H1 (cell line): Measurements from ENCODE around the gene OR6V1. TPM values are rescaled to one million over a fixed set of nuclear protein-coding genes. Genes with fewer than 3 reads are reported as not detected.

Experiments used
- CTCF ChIA-PET: fragments of 300-600 bp; sonication (Branson Sonifier 250); formaldehyde crosslinking; loops from one replicate; lab custom pipeline; 2021; ENCODE audit not compliant: partially characterized antibody; lab: Charles Lee
- POLR2A ChIA-PET: fragments of 300-600 bp; sonication (Branson Sonifier 250); formaldehyde crosslinking; loops from one replicate; lab custom pipeline; 2021; ENCODE audit warnings: inconsistent platforms; ENCODE audit not compliant: partially characterized antibody; lab: Charles Lee
- DNase-seq, 2 experiments: peaks; one replicate each; pipeline versions ENCODE4 v3.0.0 to v3.0.0-alpha.2; 2010 to 2022; ENCODE audit warnings: low spot score in 2 of 2, low read depth in 1 of 2, mixed read lengths in 1 of 2
- FAIRE-seq: peaks from 2 replicates; lab custom pipeline; 2011; peaks lifted over from hg19 to GRCh38; lab: Jason Lieb, UNC
- H2AFZ ChIP-seq: 2 replicates; pipeline ENCODE4 v1.8.1; 2012; ENCODE audit warnings: low read length, inconsistent platforms
- H2AK5ac ChIP-seq: 2 replicates; pipeline ENCODE4 v1.6.1; 2013; ENCODE audit warnings: low read depth, low read length
- H2BK120ac ChIP-seq: replicated peaks from 2 replicates; pipeline ENCODE3; 2013; ENCODE audit warnings: low read depth, low read length, inconsistent platforms
- H2BK12ac ChIP-seq: 2 replicates; pipeline ENCODE4 v1.6.1; 2013; ENCODE audit warnings: low read depth, low read length
- H2BK15ac ChIP-seq: 2 replicates; pipeline ENCODE4 v1.6.1; 2013; ENCODE audit warnings: low read length
- H2BK20ac ChIP-seq: 2 replicates; pipeline ENCODE4 v1.6.1; 2013; ENCODE audit warnings: low read length
- H2BK5ac ChIP-seq: 2 replicates; pipeline ENCODE4 v1.6.1; 2013; ENCODE audit warnings: low read depth, low read length
- H3K14ac ChIP-seq: 2 replicates; pipeline ENCODE4 v1.6.1; 2013; ENCODE audit warnings: inconsistent platforms; ENCODE audit not compliant: insufficient read length
- H3K18ac ChIP-seq: 2 replicates; pipeline ENCODE4 v1.6.1; 2013; ENCODE audit warnings: low read length; ENCODE audit errors: extremely low read depth
- H3K23ac ChIP-seq: 2 replicates; pipeline ENCODE4 v1.6.1; 2013; ENCODE audit warnings: inconsistent platforms; ENCODE audit not compliant: insufficient read length
- H3K23me2 ChIP-seq: 2 replicates; pipeline ENCODE4 v1.6.1; 2013; ENCODE audit warnings: low read depth, low read length
- H3K27ac ChIP-seq: 2 replicates; pipeline ENCODE4 v1.6.1; 2011; ENCODE audit warnings: low read depth, low read length, inconsistent platforms
- H3K27me3 ChIP-seq, 4 experiments: replicated peaks in 1 of 4; 1 replicate in 1 of 4; 2 replicates in 3 of 4; pipeline versions ENCODE4 v1.6.1 to v1.8.1; 2011 to 2013; ENCODE audit warnings: low read length in 3 of 4, mild to moderate bottlenecking in 3 of 4, inconsistent platforms in 2 of 4, mixed read lengths in 2 of 4, moderate library complexity in 1 of 4; ENCODE audit not compliant: control insufficient read depth in 3 of 4, insufficient read depth in 3 of 4; ENCODE audit errors: extremely low read depth in 1 of 4
- H3K36me3 ChIP-seq, 4 experiments: 2 replicates each; pipeline versions ENCODE4 v1.6.1 to v1.8.1; 2011 to 2013; ENCODE audit warnings: mild to moderate bottlenecking in 4 of 4, low read length in 3 of 4, moderate library complexity in 2 of 4, control low read depth in 1 of 4, inconsistent platforms in 1 of 4; ENCODE audit not compliant: insufficient read depth in 4 of 4, control insufficient read depth in 2 of 4
- H3K4ac ChIP-seq: replicated peaks from 2 replicates; pipeline ENCODE3; 2013; ENCODE audit warnings: low read length, low read depth, mixed read lengths, inconsistent platforms; ENCODE audit not compliant: insufficient read length
- H3K4me1 ChIP-seq, 4 experiments: replicated peaks in 1 of 4; 1 replicate in 1 of 4; 2 replicates in 3 of 4; pipeline versions ENCODE4 v1.6.1 to v1.8.1; 2011 to 2013; ENCODE audit warnings: low read length in 3 of 4, inconsistent platforms in 2 of 4, mixed read lengths in 1 of 4; ENCODE audit not compliant: insufficient read depth in 4 of 4, control insufficient read depth in 3 of 4
- H3K4me2 ChIP-seq, 2 experiments: 2 replicates each; pipeline versions ENCODE4 v1.6.1 to v1.8.1; 2011 to 2013; ENCODE audit warnings: low read depth in 2 of 2, low read length in 2 of 2, control low read depth in 1 of 2, inconsistent platforms in 1 of 2, mild to moderate bottlenecking in 1 of 2; ENCODE audit not compliant: insufficient read depth in 1 of 2
- H3K4me3 ChIP-seq, 4 experiments: fragments of 200-600, 300-600 bp in 1 of 4; sonication (generic), shearing (Covaris generic), sonication (Bioruptor Twin) in 1 of 4; 2 replicates each; pipeline versions ENCODE4 v1.5.1 to v1.8.1; 2011 to 2016; ENCODE audit warnings: low read length in 4 of 4, low read depth in 3 of 4, control low read depth in 2 of 4, inconsistent platforms in 2 of 4, mild to moderate bottlenecking in 2 of 4, mixed read lengths in 1 of 4, moderate library complexity in 1 of 4; ENCODE audit not compliant: insufficient read depth in 2 of 4; ENCODE audit errors: extremely low read depth in 1 of 4
- H3K56ac ChIP-seq: replicated peaks from 2 replicates; pipeline ENCODE3; 2013; ENCODE audit warnings: low read depth, mild to moderate bottlenecking, mixed read lengths, low read length, inconsistent platforms; ENCODE audit not compliant: insufficient read length
- H3K79me1 ChIP-seq: 2 replicates; pipeline ENCODE4 v1.6.1; 2013; ENCODE audit warnings: low read depth, low read length, control low read depth
- H3K79me2 ChIP-seq, 2 experiments: 2 replicates each; pipeline versions ENCODE4 v1.6.1 to v1.8.1; 2012 to 2013; ENCODE audit warnings: low read length in 2 of 2, mild to moderate bottlenecking in 2 of 2, inconsistent platforms in 1 of 2; ENCODE audit not compliant: insufficient read depth in 2 of 2, control insufficient read depth in 1 of 2
- H3K9ac ChIP-seq, 4 experiments: replicated peaks in 1 of 4; 1 replicate in 1 of 4; 2 replicates in 3 of 4; pipeline versions ENCODE4 v1.6.1 to v1.8.1; 2011 to 2013; ENCODE audit warnings: low read depth in 3 of 4, low read length in 3 of 4, control low read depth in 2 of 4, mild to moderate bottlenecking in 2 of 4, moderate library complexity in 2 of 4, inconsistent platforms in 1 of 4; ENCODE audit errors: extremely low read depth in 1 of 4
- H3K9me3 ChIP-seq, 2 experiments: 2 replicates each; pipeline versions ENCODE4 v1.6.1 to v1.8.1; 2012 to 2013; ENCODE audit warnings: mild to moderate bottlenecking in 2 of 2, moderate library complexity in 2 of 2, control low read depth in 1 of 2, inconsistent platforms in 1 of 2, low read depth in 1 of 2, low read length in 1 of 2, mixed read lengths in 1 of 2; ENCODE audit not compliant: insufficient read depth in 2 of 2
- H4K20me1 ChIP-seq, 2 experiments: replicated peaks in 1 of 2; 2 replicates each; pipeline versions ENCODE3 to v1.8.1; 2011 to 2013; ENCODE audit warnings: inconsistent platforms in 2 of 2, low read length in 2 of 2, mild to moderate bottlenecking in 1 of 2; ENCODE audit not compliant: insufficient read depth in 2 of 2, control insufficient read depth in 1 of 2
- H4K5ac ChIP-seq: 2 replicates; pipeline ENCODE4 v1.6.1; 2013; ENCODE audit warnings: low read length, low read depth, mixed read lengths, inconsistent platforms; ENCODE audit not compliant: insufficient read length
- H4K8ac ChIP-seq: 2 replicates; pipeline ENCODE4 v1.8.0; 2013; ENCODE audit warnings: mild to moderate bottlenecking, moderate library complexity, low read length, inconsistent platforms; ENCODE audit not compliant: insufficient read depth; ENCODE audit errors: extremely low read depth
- H4K91ac ChIP-seq: replicated peaks from 2 replicates; pipeline ENCODE3; 2013; ENCODE audit warnings: low read length, mixed read lengths, inconsistent platforms; ENCODE audit not compliant: insufficient read length
- BRCA1 ChIP-seq: IDR thresholded peaks from 2 replicates; pipeline ENCODE4 v1.6.1; 2012; ENCODE audit warnings: low read depth, low read length, improper control_type of control experiment
- CHD1 ChIP-seq: IDR thresholded peaks from 2 replicates; pipeline ENCODE4 v1.6.1; 2012; ENCODE audit warnings: low read depth, low read length, improper control_type of control experiment
- CTBP2 ChIP-seq: IDR thresholded peaks from 2 replicates; pipeline ENCODE4 v1.7.0; 2011; ENCODE audit warnings: borderline replicate concordance, mild to moderate bottlenecking, moderate library complexity, mixed read lengths, low read length; ENCODE audit not compliant: insufficient read depth, insufficient read length
- HDAC2 ChIP-seq, 2 experiments: fragments of 300-600 bp in 1 of 2; sonication (generic) in 1 of 2; IDR thresholded peaks; 2 replicates each; pipeline ENCODE4 v1.6.1; 2011 to 2012; ENCODE audit warnings: low read depth in 2 of 2, low read length in 2 of 2, mild to moderate bottlenecking in 2 of 2, moderate library complexity in 2 of 2, borderline replicate concordance in 1 of 2, inconsistent platforms in 1 of 2
- JUN ChIP-seq: IDR thresholded peaks from 2 replicates; pipeline ENCODE4 v1.6.1; 2011; ENCODE audit warnings: low read depth, mild to moderate bottlenecking, improper control_type of control experiment, low read length
- KDM5A ChIP-seq: fragments of 200-600 bp; IDR thresholded peaks from 2 replicates; pipeline ENCODE4 v1.7.1; 2012; ENCODE audit warnings: mild to moderate bottlenecking, low read length, inconsistent platforms, mixed read lengths
- MAFK ChIP-seq: IDR thresholded peaks from 2 replicates; pipeline ENCODE4 v1.6.1; 2012; ENCODE audit warnings: low read depth, mild to moderate bottlenecking, improper control_type of control experiment, low read length
- RAD21 ChIP-seq, 2 experiments: IDR thresholded peaks in 1 of 2; conservative IDR thresholded peaks in 1 of 2; 2 replicates each; pipeline ENCODE4 v1.6.1; 2011; ENCODE audit warnings: low read depth in 2 of 2, low read length in 2 of 2, improper control_type of control experiment in 1 of 2, inconsistent platforms in 1 of 2, mild to moderate bottlenecking in 1 of 2, moderate library complexity in 1 of 2
- SIRT6 ChIP-seq: IDR thresholded peaks from one replicate; pipeline ENCODE4 v1.7.1; 2012; ENCODE audit warnings: low read length, inconsistent platforms
- SP2 ChIP-seq: IDR thresholded peaks from 2 replicates; pipeline ENCODE4 v1.6.1; 2012; ENCODE audit warnings: mild to moderate bottlenecking, low read length, inconsistent platforms
- SRF ChIP-seq: IDR thresholded peaks from 2 replicates; pipeline ENCODE4 v1.6.1; 2011; ENCODE audit warnings: mild to moderate bottlenecking, low read depth, low read length, moderate library complexity
- TAF7 ChIP-seq: optimal IDR thresholded peaks from 2 replicates; pipeline ENCODE3; 2011; ENCODE audit warnings: low read depth, mild to moderate bottlenecking, inconsistent platforms, low read length, moderate library complexity, borderline replicate concordance
- polyA plus RNA-seq, 7 experiments: library from polyadenylated mRNA; depleted of rRNA in 3 of 7; stranded (reverse) in 5 of 7; unstranded in 2 of 7; fragments of >200 nt in 5 of 7; fragments of 200-250 nt in 2 of 7; gene quantifications; 1 replicate in 5 of 7; 2 replicates in 1 of 7; 4 replicates in 1 of 7; pipeline versions ENCODE4 v1.2.1 to v1.2.3, GENCODE V29; 2011 to 2013; ENCODE audit warnings: missing spikeins in 2 of 7, mixed read lengths in 2 of 7
- total RNA-seq: library from RNA; stranded (reverse); fragmentation: NEBNext Ultra II Directional; extraction: Animal tissue kit (Norgen Biotek cat#: 25700); gene quantifications from 2 replicates; pipeline ENCODE4 v1.2.1, GENCODE V29; 2021
- TF ChIP-seq, protein P1 (sequence below): IDR thresholded peaks from 2 replicates; pipeline ENCODE4 v1.6.1; 2011; ENCODE audit warnings: low read length, improper control_type of control experiment
- TF ChIP-seq, protein P2 (sequence below): IDR thresholded peaks from 2 replicates; pipeline ENCODE4 v1.6.1; 2012; ENCODE audit warnings: inconsistent platforms

OR6V1 gene
- total and polyA plus RNA-seq, 2 of the 8 experiments (the other 6 are each of a cell fraction or from before 2014, with no cell fraction given), result not detected

DNA sequence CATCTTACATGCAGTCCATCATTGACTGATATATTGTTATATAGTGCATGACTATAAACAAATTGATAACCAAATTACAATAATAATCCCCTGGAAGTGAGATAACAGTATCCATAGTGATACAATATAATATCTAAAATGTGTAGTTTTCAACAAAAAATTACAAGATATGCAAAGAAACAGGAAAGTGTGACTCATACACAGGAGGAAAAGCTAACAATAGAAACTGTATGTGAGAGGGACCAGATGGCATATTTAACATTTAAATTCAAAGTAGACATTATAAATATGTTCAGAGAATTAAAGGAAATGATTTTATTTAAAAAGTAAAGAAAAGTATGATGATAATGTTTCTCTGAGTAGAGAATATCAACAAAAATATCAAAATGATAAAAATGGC lies 33.2 kb upstream of the OR6V1 start:
- Histone ChIP-seq H4K20me1 (no peaks in the 10 kb centered on the region), H3K18ac (no peak overlapping the region), H3K4me1 (no peaks in the 10 kb centered on the region), H3K79me2 (no peaks in the 10 kb centered on the region), H3K4ac (no peak overlapping the region), H3K27me3 (no peaks in the 10 kb centered on the region), H3K27ac (no peak overlapping the region), H2BK120ac (no peak overlapping the region), H3K23ac (no peak overlapping the region), H3K4me3 (no peak overlapping the region), H3K9ac (no peak overlapping the region), H2BK15ac (no peak overlapping the region), H3K23me2 (no peaks in the 10 kb centered on the region), H4K91ac (no peak overlapping the region), H4K8ac (no peak overlapping the region), H3K79me1 (no peaks in the 10 kb centered on the region), H2BK12ac (no peak overlapping the region), H2BK20ac (no peak overlapping the region), H4K5ac (no peak overlapping the region), H3K9me3 (no peaks in the 10 kb centered on the region), H2AFZ (no peak overlapping the region), H3K4me2 (no peak overlapping the region), H3K14ac (no peak overlapping the region), H3K56ac (no peak overlapping the region), H3K36me3 (no peaks in the 10 kb centered on the region), H2AK5ac (no peak overlapping the region), H2BK5ac (no peak overlapping the region)
- DNase-seq (no peak), FAIRE-seq (no peak)
- POLR2A ChIA-PET, result interaction anchor here (0.7 kb wide), 1 partner anchor 93 kb away, joined by 3 read pairs; no protein-coding TSS in a partner anchor
- CTCF ChIA-PET, result interaction anchor here (0.7 to 19.0 kb wide), 5 partner anchors 10 to 200 kb away, joined by 3 to 480 read pairs (median 4); partner anchors contain the start of gene TAS2R40
- TF ChIP-seq KDM5A, result no peak
- TF ChIP-seq MAFK, result no peak
- TF ChIP-seq, protein P1, sequence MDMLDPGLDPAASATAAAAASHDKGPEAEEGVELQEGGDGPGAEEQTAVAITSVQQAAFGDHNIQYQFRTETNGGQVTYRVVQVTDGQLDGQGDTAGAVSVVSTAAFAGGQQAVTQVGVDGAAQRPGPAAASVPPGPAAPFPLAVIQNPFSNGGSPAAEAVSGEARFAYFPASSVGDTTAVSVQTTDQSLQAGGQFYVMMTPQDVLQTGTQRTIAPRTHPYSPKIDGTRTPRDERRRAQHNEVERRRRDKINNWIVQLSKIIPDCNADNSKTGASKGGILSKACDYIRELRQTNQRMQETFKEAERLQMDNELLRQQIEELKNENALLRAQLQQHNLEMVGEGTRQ, result no peak
- TF ChIP-seq SIRT6, result no peak
- TF ChIP-seq JUN, result no peak
- no peak for TF ChIP-seq TAF7
- no peak for TF ChIP-seq CTBP2
- no peak for TF ChIP-seq SP2
- TF ChIP-seq CHD1, result no peak
- TF ChIP-seq, protein P2, sequence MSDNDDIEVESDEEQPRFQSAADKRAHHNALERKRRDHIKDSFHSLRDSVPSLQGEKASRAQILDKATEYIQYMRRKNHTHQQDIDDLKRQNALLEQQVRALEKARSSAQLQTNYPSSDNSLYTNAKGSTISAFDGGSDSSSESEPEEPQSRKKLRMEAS, result no peak
- no peak for TF ChIP-seq BRCA1
- TF ChIP-seq RAD21 (IDR thresholded peaks at IDR 0.05 in 1 of 2, conservative IDR thresholded peaks at IDR 0.05 in 1 of 2; ENCODE audit: low read depth in 2 of 2, low read length in 2 of 2), result no peak
- TF ChIP-seq HDAC2 (IDR thresholded peaks at IDR 0.05; ENCODE audit: borderline replicate concordance in 1 of 2, low read depth in 2 of 2, low read length in 2 of 2), result no peak
- TF ChIP-seq SRF, result no peak
